C4-2B (cell line): Measurements from ENCODE around the gene TET3.

Source experiments
- ZFX ChIP-seq: fragments of 450-650 bp; IDR thresholded peaks from 2 replicates; pipeline ENCODE4 v1.6.1; 2017
- TF ChIP-seq, protein P1 (sequence below): fragments of 450-650 bp; conservative IDR thresholded peaks from 2 replicates; pipeline ENCODE4 v1.5.1; 2017; ENCODE audit warnings: mild to moderate bottlenecking

GRCh38 chr2:73995810-73996209 lies 11.1 kb downstream of the TET3 start:
- TF ChIP-seq, protein P1, sequence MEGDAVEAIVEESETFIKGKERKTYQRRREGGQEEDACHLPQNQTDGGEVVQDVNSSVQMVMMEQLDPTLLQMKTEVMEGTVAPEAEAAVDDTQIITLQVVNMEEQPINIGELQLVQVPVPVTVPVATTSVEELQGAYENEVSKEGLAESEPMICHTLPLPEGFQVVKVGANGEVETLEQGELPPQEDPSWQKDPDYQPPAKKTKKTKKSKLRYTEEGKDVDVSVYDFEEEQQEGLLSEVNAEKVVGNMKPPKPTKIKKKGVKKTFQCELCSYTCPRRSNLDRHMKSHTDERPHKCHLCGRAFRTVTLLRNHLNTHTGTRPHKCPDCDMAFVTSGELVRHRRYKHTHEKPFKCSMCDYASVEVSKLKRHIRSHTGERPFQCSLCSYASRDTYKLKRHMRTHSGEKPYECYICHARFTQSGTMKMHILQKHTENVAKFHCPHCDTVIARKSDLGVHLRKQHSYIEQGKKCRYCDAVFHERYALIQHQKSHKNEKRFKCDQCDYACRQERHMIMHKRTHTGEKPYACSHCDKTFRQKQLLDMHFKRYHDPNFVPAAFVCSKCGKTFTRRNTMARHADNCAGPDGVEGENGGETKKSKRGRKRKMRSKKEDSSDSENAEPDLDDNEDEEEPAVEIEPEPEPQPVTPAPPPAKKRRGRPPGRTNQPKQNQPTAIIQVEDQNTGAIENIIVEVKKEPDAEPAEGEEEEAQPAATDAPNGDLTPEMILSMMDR, result no peak
- TF ChIP-seq ZFX, result no peak
